Measurements from ENCODE around the gene TCOF1.

- TF ChIP-seq CTCF (IDR thresholded peaks at IDR 0.05) (no peak), POLR2A (IDR thresholded peaks at IDR 0.05) (no peak)
These were observed 38.6 kb upstream of the TCOF1 start for GRCh38 chr5:150318613-150319483.
